ENCODE data around the gene CCSER1. TPM values are rescaled to one million over a fixed set of nuclear protein-coding genes. Genes with fewer than 3 reads are reported as not detected.

The CCSER1 gene
- polyA plus RNA-seq, 3 donors, result 18.1 to 20.3 (median 20.3) TPM

GRCh38 chr4:90946945-90947344 is 819.8 kb downstream of the CCSER1 start:
- no peak for DNase-seq (ENCODE audit: extremely low read depth in 1 of 11, low read depth in 9 of 11, low spot score in 4 of 11)

- no peak for DNase-seq (ENCODE audit: extremely low read depth in 1 of 11, low read depth in 9 of 11, low spot score in 4 of 11)
Observed at GRCh38 chr4:90950385-90950841, 823.2 kb downstream of the CCSER1 start.

GRCh38 chr4:90951037-90951436 is 823.8 kb downstream of the CCSER1 start:
- DNase-seq (ENCODE audit: extremely low read depth in 1 of 11, low read depth in 9 of 11, low spot score in 4 of 11), result peak in 1 of 11 donors; percentile 15

DNA sequence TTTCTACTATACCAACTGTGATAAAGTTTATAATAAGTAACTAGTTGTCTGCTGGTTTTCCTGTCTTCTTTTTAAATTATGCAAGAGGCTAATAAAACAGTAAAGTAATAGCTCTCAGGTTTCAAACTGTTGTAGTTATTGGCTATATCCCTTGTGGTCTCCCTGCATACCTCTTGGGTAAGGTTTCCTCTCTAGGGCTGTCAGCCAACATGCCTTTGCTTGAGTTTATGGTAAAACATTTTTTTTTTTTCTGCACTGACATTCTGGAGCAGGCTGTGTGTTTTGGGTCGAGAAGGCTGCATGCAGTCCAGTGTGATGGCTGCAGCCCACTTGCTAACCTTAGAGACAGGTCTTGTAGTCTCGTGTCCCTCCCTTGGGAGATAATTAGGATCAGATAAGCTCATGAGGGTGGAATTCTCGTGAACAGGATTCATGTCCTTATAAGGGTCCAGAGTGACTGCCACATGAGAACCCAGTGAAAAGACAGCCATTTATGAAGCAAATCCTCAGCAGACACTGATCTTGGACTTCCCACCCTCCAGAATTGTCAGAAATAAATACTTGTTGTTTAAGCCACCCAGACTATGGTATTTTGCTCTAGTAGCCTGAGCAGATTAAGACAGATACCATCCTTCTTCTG is 831.2 kb downstream of the CCSER1 start:
- DNase-seq (ENCODE audit: extremely low read depth in 1 of 11, low read depth in 9 of 11, low spot score in 4 of 11), result no peak

DNA sequence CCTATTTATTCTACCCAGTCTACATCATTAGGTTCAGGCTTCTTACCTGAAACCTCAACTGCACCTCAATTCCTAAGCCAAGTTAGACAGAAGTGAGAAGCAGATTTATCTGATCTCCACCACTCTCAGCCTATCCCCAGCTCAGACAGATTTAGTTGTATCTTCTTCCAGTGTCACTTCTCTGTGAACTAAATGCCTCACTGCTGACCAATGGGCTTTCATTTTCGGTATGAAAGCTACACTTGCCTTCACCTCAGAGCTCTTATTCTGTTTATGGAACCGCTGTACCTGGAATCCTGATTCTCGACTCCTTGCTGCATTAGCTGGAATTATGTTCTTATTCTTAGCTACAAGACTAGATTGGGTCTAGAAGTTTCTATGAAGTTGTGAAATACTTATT is 833.2 kb downstream of the CCSER1 start:
- DNase-seq (ENCODE audit: extremely low read depth in 1 of 11, low read depth in 9 of 11, low spot score in 4 of 11), result no peak

- DNase-seq (ENCODE audit: extremely low read depth in 1 of 11, low read depth in 9 of 11, low spot score in 4 of 11), result no peak
Observed at GRCh38 chr4:90960840-90961239, 833.6 kb downstream of the CCSER1 start.

- DNase-seq (ENCODE audit: extremely low read depth in 1 of 11, low read depth in 9 of 11, low spot score in 4 of 11), result no peak
Observed at GRCh38 chr4:90970021-90970420, 842.8 kb downstream of the CCSER1 start.

DNA sequence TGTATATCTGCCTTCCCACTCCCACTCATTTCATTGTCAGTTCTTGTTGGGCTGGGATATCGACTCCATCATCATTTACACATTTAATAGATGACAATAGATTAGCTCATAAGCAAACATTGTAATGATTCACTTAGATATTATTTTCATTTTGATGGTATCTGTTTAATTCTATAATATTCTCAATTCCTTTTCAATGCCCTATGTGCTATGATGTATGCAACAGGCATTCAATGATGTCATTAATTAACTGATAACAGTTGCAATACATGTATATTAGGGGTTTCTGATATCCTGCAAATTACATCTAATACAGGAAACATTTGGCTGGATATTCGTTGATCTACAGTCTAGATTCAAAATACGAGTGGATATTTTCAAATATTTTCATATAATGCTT is 850.5 kb downstream of the CCSER1 start:
- no peak for DNase-seq (ENCODE audit: extremely low read depth in 1 of 11, low read depth in 9 of 11, low spot score in 4 of 11)

DNA sequence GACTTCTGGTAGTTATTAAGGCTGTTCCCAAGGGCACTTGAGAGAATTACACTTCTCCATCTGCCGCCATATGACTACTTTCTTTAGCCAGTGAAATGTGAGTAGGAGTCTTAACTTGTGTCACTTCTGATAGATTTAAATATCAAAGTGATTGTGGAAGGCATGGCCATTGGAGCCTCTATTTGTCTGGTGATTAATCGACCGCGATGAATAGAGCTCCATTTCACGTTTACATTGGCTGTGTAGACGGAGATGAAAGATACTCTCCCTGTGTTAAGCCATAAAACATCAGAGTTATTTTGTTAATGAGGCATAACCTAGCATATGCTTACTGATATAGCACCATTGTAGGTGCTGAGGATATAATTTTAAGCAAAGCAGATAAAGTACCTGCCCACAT is 852.4 kb downstream of the CCSER1 start:
- DNase-seq (ENCODE audit: extremely low read depth in 1 of 11, low read depth in 9 of 11, low spot score in 4 of 11), result peak in 6 of 11 donors; percentile 22 to 59 (median 51)

- peak in 2 of 11 donors; percentile 13 to 37 for DNase-seq (ENCODE audit: extremely low read depth in 1 of 11, low read depth in 9 of 11, low spot score in 4 of 11)
Observed at GRCh38 chr4:90982813-90983212, 855.6 kb downstream of the CCSER1 start.

DNA sequence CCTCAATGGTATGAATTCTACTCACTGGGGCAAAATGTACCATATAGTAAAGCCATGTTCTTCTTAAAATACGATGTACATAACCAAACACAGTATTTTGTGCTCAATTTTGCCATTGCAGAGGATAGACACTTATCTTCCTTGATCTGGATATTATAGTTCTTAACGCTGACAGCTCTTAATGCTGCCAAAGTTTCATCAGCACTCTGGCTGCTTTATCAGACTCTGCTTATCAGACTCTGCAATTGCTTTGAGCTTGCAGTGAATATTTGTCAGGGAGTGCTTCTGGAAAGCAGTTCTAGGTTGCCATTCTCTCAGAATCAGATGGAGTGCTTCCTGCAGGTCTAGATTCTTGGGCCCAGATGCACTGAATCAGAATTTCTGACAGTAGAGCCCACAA is 863.1 kb downstream of the CCSER1 start:
- no peak for DNase-seq (ENCODE audit: extremely low read depth in 1 of 11, low read depth in 9 of 11, low spot score in 4 of 11)

GRCh38 chr4:90992213-90992612 is 865.0 kb downstream of the CCSER1 start:
- no peak for DNase-seq (ENCODE audit: extremely low read depth in 1 of 11, low read depth in 9 of 11, low spot score in 4 of 11)

GRCh38 chr4:90994851-90995574 is 867.8 kb downstream of the CCSER1 start:
- peak in 1 of 11 donors; percentile 4 for DNase-seq (ENCODE audit: extremely low read depth in 1 of 11, low read depth in 9 of 11, low spot score in 4 of 11)

- DNase-seq (ENCODE audit: extremely low read depth in 1 of 11, low read depth in 9 of 11, low spot score in 4 of 11), result no peak
Observed at GRCh38 chr4:90995996-90996395, 868.8 kb downstream of the CCSER1 start.

DNA sequence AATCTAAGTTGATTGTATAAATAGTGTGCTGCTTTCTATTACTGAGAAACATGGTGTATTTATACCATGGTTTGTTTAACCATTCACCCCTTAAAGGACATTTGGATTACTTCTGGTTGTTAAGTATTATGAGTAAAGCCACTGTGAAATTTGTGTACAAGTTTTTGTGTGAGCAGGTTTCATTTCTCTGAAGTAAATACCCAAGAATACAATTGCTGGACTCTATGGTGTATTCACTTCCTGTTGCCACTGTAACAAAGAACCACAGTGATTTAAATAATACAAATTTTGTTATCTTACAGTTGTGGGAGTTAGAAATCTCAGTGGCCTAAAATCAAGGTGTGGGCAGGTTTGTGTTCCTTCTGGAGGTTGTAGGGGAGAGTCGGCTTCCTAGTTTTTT is 869.6 kb downstream of the CCSER1 start:
- DNase-seq (ENCODE audit: extremely low read depth in 1 of 11, low read depth in 9 of 11, low spot score in 4 of 11), result no peak

GRCh38 chr4:91015861-91016260 is 888.7 kb downstream of the CCSER1 start:
- DNase-seq (ENCODE audit: extremely low read depth in 1 of 11, low read depth in 9 of 11, low spot score in 4 of 11), result peak in 6 of 11 donors; percentile 2 to 17 (median 6)

DNA sequence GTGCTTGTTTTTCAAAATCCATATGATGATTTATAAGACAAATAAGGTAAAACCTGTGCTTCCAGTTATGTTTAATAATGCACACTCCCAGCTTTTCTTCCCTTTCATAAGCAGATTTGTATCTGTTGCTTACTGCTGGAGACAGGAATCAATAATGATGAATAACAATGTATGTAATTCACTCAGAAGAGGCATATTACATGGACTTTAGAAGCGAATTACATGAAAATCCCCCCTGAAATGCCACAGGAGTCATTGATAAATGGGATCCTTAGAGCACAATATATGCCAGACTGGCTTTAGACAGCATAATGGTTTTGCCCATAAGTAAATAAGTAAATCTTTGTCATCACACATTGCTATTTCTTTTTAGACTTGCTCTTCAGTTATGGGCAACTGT is 892.3 kb downstream of the CCSER1 start:
- no peak for DNase-seq (ENCODE audit: extremely low read depth in 1 of 11, low read depth in 9 of 11, low spot score in 4 of 11)

GRCh38 chr4:91025241-91026148 is 898.3 kb downstream of the CCSER1 start:
- DNase-seq (ENCODE audit: extremely low read depth in 1 of 11, low read depth in 9 of 11, low spot score in 4 of 11), result no peak

GRCh38 chr4:91028228-91028627 is 901.0 kb downstream of the CCSER1 start:
- no peak for DNase-seq (ENCODE audit: extremely low read depth in 1 of 11, low read depth in 9 of 11, low spot score in 4 of 11)

DNA sequence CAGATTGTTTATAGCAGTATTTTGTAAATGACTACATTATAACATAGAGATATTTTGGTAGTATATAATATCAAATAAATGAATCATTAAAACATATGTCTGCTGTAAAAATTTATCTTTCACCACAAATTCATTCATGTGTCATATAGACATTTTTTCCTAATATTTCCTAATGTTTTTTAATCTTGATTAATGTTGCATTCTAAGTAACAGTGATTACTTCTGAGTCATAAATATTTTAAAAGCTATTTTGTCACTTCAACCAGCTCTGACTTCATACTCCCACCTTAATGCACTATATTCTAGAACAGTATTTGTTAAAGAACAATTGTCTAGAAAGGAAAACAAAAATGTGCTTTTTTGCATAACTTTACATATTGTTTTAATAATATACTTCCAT is 904.6 kb downstream of the CCSER1 start:
- DNase-seq (ENCODE audit: extremely low read depth in 1 of 11, low read depth in 9 of 11, low spot score in 4 of 11), result no peak

Data from renal cortex interstitium (tissue), 11 donors.